IPS-18c (cell line): ENCODE data around the gene ESF1.

Experiments
- H3K4me3 ChIP-seq: 2 replicates; pipeline ENCODE4 v1.7.0; 2013; ENCODE audit warnings: low read depth, mild to moderate bottlenecking, low read length, moderate library complexity; ENCODE audit not compliant: insufficient read depth
- H3K9me3 ChIP-seq: one replicate; pipeline ENCODE4 v1.6.1; 2013; ENCODE audit warnings: mild to moderate bottlenecking, low read length, moderate library complexity; ENCODE audit not compliant: control insufficient read depth, insufficient read depth

ESF1 gene

GRCh38 chr20:13700761-13701160 is 84.0 kb downstream of the ESF1 start:
- Histone ChIP-seq H3K4me3 (no peak overlapping the region), H3K9me3 (no peaks in the 10 kb centered on the region)

- Histone ChIP-seq H3K9me3 (no peaks in the 10 kb centered on the region), H3K4me3 (no peak overlapping the region)
Measured at GRCh38 chr20:13694420-13695150, 90.1 kb downstream of the ESF1 start.

- Histone ChIP-seq H3K9me3 (no peaks in the 10 kb centered on the region), H3K4me3 (no peak overlapping the region)
Measured at GRCh38 chr20:13692802-13693736, 91.7 kb downstream of the ESF1 start.

- H3K4me3 ChIP-seq: no peak overlapping the region
- no peaks in the 10 kb centered on the region for H3K9me3 ChIP-seq
Measured at GRCh38 chr20:13690943-13691342, 93.8 kb downstream of the ESF1 start.

GRCh38 chr20:13687815-13688214 is 96.9 kb downstream of the ESF1 start:
- Histone ChIP-seq H3K9me3 (no peaks in the 10 kb centered on the region), H3K4me3 (no peak overlapping the region)

GRCh38 chr20:13685623-13686022 is 99.1 kb downstream of the ESF1 start:
- Histone ChIP-seq H3K9me3 (no peaks in the 10 kb centered on the region), H3K4me3 (no peak overlapping the region)

- Histone ChIP-seq H3K9me3 (no peaks in the 10 kb centered on the region), H3K4me3 (no peak overlapping the region)
Measured at GRCh38 chr20:13684566-13685222, 100.0 kb downstream of the ESF1 start.

GRCh38 chr20:13683833-13684232 is 100.9 kb downstream of the ESF1 start:
- Histone ChIP-seq H3K9me3 (no peaks in the 10 kb centered on the region), H3K4me3 (no peak overlapping the region)

- H3K9me3 ChIP-seq: no peaks in the 10 kb centered on the region
- H3K4me3 ChIP-seq: no peak overlapping the region
Measured at GRCh38 chr20:13681248-13682125, 103.2 kb downstream of the ESF1 start.

- Histone ChIP-seq H3K4me3 (no peak overlapping the region), H3K9me3 (no peaks in the 10 kb centered on the region)
Measured at GRCh38 chr20:13678944-13679343, 105.8 kb downstream of the ESF1 start.

GRCh38 chr20:13677241-13677640 is 107.5 kb downstream of the ESF1 start:
- H3K9me3 ChIP-seq: no peaks in the 10 kb centered on the region

GRCh38 chr20:13676682-13677081 is 108.0 kb downstream of the ESF1 start:
- no peaks in the 10 kb centered on the region for H3K9me3 ChIP-seq
- no peak overlapping the region for H3K4me3 ChIP-seq

More at GRCh38 chr20:13677241-13677640, 107.5 kb downstream of the ESF1 start:
- no peak overlapping the region for H3K4me3 ChIP-seq

GRCh38 chr20:13672690-13673089 is 112.0 kb downstream of the ESF1 start:
- no peaks in the 10 kb centered on the region for H3K9me3 ChIP-seq
- no peak overlapping the region for H3K4me3 ChIP-seq

- Histone ChIP-seq H3K9me3 (no peaks in the 10 kb centered on the region), H3K4me3 (no peak overlapping the region)
Measured at GRCh38 chr20:13671916-13672378, 112.8 kb downstream of the ESF1 start.

GRCh38 chr20:13671512-13671911 is 113.2 kb downstream of the ESF1 start:
- H3K4me3 ChIP-seq: no peak overlapping the region

GRCh38 chr20:13670160-13670559 is 114.6 kb downstream of the ESF1 start:
- Histone ChIP-seq H3K9me3 (no peaks in the 10 kb centered on the region), H3K4me3 (no peak overlapping the region)

More at GRCh38 chr20:13671512-13671911, 113.2 kb downstream of the ESF1 start:
- no peaks in the 10 kb centered on the region for H3K9me3 ChIP-seq
